ENCODE data around the gene LYPD1. TPM values are rescaled to one million over a fixed set of nuclear protein-coding genes. Genes with fewer than 3 reads are reported as not detected.

LYPD1 gene
- polyA plus RNA-seq, 1 donor = 4.0 TPM

GRCh38 chr2:132595693-132596092, 74.3 kb downstream of the LYPD1 start:
- H3K27me3 ChIP-seq (ENCODE audit: control insufficient read depth, insufficient read depth, low read length) = no peaks in the 10 kb centered on the region
- H3K4me3 ChIP-seq (ENCODE audit: low read length) = no peak overlapping the region
- no peaks in the 10 kb centered on the region for H3K36me3 ChIP-seq (ENCODE audit: control insufficient read depth, insufficient read depth, low read length)
- no peaks in the 10 kb centered on the region for H3K4me1 ChIP-seq (ENCODE audit: control insufficient read depth, insufficient read depth, low read length)
- no CpG with 5 or more reads among the region's 2 CpGs for WGBS (ENCODE audit: insufficient coverage, low lambda C conversion rate)
- DNase-seq = no peak
- peaks cover 3% of the 10 kb centered on the region for H3K9me3 ChIP-seq (ENCODE audit: control insufficient read depth, low read depth, low read length)
- no peak overlapping the region for H3K27ac ChIP-seq (ENCODE audit: low read length)

- Histone ChIP-seq H3K36me3 (ENCODE audit: control insufficient read depth, insufficient read depth, low read length) (no peaks in the 10 kb centered on the region), H3K4me1 (ENCODE audit: control insufficient read depth, insufficient read depth, low read length) (no peaks in the 10 kb centered on the region), H3K9me3 (ENCODE audit: control insufficient read depth, low read depth, low read length) (peaks cover 3% of the 10 kb centered on the region), H3K4me3 (ENCODE audit: low read length) (no peak overlapping the region), H3K27me3 (ENCODE audit: control insufficient read depth, insufficient read depth, low read length) (no peaks in the 10 kb centered on the region), H3K27ac (ENCODE audit: low read length) (no peak overlapping the region)
- WGBS (ENCODE audit: insufficient coverage, low lambda C conversion rate) = no CpG with 5 or more reads among the region's 6 CpGs
- DNase-seq = no peak
These were observed 74.8 kb downstream of the LYPD1 start for GRCh38 chr2:132595186-132595585.
